Measurements from ENCODE around the gene CAPN6.

Gene CAPN6

DNA sequence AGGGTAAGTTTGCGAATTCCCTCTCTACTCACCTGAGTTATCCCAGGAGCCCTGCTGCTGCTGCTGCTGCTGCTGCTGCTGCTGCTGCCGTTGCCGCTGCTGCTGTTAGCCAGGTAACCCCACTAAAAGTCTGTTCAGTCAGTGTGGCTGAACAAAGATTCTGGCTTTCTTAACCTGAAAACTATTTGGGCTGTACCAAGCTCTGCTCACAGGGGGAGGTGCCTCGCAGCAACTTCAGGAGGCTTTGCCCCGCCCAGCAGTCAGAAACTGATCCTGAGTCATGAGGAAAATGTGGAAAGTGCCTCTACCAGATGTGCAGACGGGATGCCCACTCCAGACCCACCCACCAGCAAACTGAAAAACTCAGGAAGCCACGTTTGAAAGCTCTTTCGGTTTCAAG is at the start of gene CAPN6:
CAPN6 (minus strand) TSS at position 145 of the 400 bp plus-strand sequence. CDS start 6,547 bp downstream, outside the sequence.
- DNase-seq (ENCODE audit: low read depth) = no peak

GRCh38 chrX:111319451-111319850 is 49.2 kb upstream of the CAPN6 start:
- no peak for DNase-seq (ENCODE audit: low read depth)

DNA sequence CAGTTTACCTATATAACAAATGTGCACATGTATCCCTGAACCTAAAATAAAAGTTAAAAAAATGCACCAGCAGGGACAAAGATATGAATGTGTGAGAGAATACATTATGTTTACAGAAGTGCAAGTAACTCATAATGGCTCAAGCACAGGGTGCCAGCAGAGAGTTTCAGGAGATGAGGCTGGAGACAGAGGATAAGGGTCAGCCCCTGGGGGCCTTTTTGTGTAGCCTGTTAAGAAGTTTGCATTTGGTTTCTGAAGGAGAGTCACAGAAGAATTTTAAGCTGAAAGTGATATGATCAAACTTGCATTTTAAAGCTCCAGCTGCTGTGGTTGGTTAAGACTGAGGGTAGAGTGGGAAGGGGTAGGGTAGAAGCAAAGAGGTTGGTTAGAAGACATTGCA is 48.6 kb upstream of the CAPN6 start:
- no peak for DNase-seq (ENCODE audit: low read depth)

DNA sequence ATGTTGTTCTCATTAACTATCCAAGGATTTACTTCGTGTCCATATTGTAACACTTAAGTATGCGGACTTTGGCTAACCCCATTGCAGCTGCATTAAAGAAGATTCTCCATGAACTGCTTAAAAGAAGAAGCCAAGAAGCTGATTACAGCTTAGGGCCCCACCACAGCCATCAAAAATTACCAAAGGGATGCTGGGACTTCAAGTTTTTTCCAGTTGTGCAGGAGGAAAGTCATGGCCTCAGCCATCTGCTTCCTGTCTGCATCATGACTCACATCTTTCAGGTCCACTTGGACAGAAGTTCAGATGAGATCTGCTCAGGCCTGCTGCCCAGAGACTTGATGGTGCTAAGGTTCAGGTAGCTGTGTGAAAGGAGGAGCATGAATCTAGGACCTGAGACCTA is 38.8 kb upstream of the CAPN6 start:
- no peak for DNase-seq (ENCODE audit: low read depth)

- DNase-seq (ENCODE audit: low read depth) = no peak
These were observed 37.8 kb upstream of the CAPN6 start for GRCh38 chrX:111308039-111308438.

DNA sequence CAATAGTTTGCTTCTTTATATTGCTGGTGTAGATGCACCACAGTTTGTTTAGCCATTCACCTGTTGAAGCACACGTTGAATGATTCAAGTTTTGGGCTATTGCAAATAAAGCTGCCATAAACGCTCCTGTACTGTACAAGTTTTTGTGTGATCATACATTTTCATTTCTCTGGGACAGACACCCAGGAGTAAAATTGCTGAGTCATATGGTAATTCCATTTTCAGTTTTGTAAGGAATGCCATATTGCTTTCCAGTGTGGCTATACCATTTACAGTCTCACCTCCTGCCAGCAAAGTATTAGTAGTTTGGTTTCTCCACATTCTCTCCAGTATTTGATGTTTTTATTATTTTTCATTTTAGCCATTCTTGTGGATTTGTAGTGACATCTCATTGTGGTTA is 32.0 kb upstream of the CAPN6 start:
- DNase-seq (ENCODE audit: low read depth) = no peak

- no peak for DNase-seq (ENCODE audit: low read depth)
These were observed 18.6 kb upstream of the CAPN6 start for GRCh38 chrX:111288841-111289240.

DNA sequence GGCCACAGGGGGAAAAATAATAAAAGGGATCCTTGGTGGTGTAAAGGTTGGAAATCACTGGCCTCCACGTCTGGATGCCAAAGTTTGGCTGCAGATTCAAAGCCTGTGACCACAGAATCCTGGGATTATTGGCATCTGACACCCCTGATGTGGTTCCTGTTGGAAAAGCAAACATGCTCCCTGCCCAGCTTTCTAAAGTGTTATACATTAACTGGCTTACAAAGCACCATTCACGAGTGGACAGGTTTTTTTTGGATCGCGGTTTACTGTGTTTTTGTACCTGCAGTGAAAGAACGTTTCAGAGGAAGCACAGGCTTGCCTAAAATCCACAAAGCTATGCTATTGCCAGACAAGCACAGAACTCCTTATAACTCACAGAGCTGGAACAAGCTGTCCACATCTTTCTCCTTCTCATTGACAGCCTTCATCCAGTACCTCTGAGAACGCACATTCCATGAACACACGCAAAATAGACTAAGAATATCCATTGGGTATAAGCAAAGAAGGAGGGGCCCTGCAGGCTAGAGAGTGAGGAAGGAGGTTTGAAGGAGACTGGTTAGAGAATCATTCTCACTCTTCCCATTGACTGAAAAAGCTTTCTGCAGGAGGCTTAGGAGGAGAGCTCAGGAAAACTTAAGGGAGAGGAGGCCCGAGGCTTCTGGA is 14.5 kb upstream of the CAPN6 start:
- no peak for DNase-seq (ENCODE audit: low read depth)

DNA sequence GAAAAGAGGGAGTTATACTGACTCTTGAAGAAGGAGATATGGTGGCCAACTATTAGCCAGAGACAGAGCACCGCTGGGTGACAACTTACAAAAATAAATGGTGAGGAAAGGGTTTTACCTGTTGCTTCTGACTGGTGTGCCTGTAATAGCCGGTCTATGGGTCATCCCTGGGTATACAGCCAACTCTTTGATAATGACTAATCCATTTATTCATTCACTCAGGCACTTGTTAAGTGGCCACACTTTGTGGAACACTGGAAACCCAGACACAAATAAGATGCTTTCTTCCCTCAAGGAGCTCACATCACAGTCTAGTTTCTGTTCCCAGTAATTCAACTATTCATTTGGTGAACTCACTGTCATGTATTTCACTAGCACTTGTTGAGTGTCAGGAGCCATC is 13.2 kb upstream of the CAPN6 start:
- no peak for DNase-seq (ENCODE audit: low read depth)

DNA sequence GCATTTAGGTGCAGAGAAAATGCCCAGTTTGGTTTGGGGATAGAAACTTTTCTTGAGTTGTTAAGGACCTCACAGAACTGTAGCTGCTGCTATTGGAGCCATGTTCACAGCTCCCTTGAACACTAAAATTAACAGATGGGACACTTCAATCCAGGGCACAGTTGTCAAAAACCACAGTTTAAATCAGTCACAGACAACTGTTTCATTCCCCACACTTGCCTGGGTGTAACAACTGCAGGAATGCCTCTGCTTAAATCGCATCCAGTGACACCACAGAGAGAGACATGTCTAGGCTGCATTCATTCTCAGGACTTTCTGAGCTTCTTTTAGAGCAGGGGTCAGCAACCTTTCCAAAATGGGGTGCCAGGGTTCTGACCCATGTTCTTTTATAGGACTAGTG is 12.7 kb upstream of the CAPN6 start:
- DNase-seq (ENCODE audit: low read depth) = no peak

GRCh38 chrX:111282139-111282538 is 11.9 kb upstream of the CAPN6 start:
- no peak for DNase-seq (ENCODE audit: low read depth)

- no peak for DNase-seq (ENCODE audit: low read depth)
These were observed 1.8 kb downstream of the CAPN6 start for GRCh38 chrX:111268506-111268905.

GRCh38 chrX:111265486-111265885 is 4.8 kb downstream of the CAPN6 start:
- DNase-seq (ENCODE audit: low read depth) = no peak

DNA sequence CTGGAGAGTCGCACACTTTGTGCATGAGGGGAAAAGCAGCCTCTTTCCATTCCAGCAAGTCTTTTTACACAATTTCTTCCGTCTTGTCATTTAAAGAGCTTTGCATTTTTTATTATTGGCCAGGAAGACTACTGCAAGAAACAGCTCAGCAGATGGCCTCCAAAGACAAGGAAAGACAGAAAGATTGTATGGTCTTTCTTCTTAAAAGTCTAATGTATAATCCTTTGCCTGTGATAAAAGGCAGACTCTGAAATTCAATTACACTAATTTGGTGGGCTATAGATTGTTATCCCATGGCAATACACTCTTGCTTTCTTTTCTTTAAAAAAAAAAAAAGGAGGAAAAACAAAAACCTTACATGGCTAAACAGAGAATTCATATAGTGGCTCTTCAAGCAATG is 5.9 kb downstream of the CAPN6 start:
- no peak for DNase-seq (ENCODE audit: low read depth)

DNA sequence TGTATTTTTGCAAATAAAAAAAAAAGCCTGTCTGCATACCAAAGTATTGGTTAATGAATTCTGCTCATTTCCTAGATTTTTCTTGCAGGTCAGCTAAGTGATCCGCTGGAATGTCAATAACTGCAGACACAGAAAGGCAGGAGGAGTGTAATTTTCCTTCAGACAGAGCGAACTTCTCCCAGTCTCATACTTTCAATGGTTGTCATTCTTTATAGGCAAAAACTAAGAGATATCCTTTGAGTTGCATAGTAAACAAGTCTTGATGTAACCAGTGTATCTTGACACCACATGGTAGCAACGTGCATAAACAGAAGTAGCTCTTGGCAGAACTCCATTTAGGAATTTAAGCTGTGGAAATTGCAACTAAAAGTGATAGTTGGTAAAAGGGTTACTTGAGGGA is 8.2 kb downstream of the CAPN6 start:
- DNase-seq (ENCODE audit: low read depth) = no peak

- no peak for DNase-seq (ENCODE audit: low read depth)
These were observed 9.8 kb downstream of the CAPN6 start for GRCh38 chrX:111260451-111260850.

GRCh38 chrX:111259559-111259958 is 10.7 kb downstream of the CAPN6 start:
- DNase-seq (ENCODE audit: low read depth) = no peak

DNA sequence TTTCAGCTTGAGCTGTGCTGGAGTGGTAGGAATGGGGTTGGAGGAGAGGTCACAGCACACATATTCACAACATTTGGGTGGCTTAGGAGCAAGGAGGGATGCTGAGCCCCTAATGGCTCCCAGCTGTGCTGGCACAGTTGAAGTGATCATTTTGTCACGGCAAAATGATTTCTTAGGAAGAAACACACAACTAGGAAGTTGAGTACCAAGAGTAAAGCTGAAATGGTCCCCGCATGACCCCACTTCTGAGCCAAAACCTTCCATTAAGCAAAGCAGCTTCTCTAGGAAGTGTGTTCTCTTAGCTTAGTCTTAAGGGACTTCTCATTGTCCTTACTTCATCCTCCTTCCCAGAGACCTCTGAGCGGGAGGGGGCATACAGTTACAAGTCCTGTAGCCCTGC is 12.6 kb downstream of the CAPN6 start:
- no peak for DNase-seq (ENCODE audit: low read depth)

GRCh38 chrX:111254896-111255693 is 15.2 kb downstream of the CAPN6 start:
- no peak for DNase-seq (ENCODE audit: low read depth)

DNA sequence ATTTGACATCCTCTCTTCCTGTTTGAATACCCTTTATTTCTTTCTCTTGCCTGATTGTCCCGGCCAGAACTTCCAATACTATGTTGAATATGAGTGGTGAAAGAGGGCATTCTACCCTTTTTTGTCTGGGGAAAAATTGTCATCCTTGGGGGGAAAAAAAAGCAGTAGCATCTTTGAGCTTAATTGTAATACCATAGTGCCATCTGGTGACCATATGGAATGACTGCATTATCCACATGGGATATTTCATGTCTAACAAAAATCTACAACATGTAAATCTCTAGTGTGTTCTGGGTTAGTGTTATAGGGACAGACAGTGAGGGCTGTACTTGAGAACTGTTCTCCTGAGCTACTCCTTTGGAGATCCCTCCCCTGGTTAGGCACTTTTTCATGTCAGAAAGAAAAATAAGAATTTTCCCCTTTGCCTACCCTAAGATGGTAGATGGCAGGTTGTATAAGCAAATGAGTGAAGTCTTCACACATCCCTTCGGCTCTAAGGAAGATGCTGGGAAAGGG is 26.0 kb downstream of the CAPN6 start:
- DNase-seq (ENCODE audit: low read depth) = no peak

GRCh38 chrX:111216293-111216801 is 53.9 kb downstream of the CAPN6 start:
- DNase-seq (ENCODE audit: low read depth) = no peak

- DNase-seq (ENCODE audit: low read depth) = no peak
These were observed 62.4 kb downstream of the CAPN6 start for GRCh38 chrX:111207851-111208250.

GRCh38 chrX:111200327-111200726 is 70.0 kb downstream of the CAPN6 start:
- DNase-seq (ENCODE audit: low read depth) = no peak

Measured in stimulated activated CD8-positive, alpha-beta memory T cell treated with anti-CD3 and anti-CD28 coated beads, Interleukin-4, amount 100 ng/mL, for 24 hours (primary cell).